Tibial artery (tissue), 4 donors: Measurements from ENCODE around the gene DHRS4L2.
"Not testable (repeated sequence)": the region's sequence is repeated elsewhere in the genome, so short reads cannot be mapped to it uniquely, and the experiment has no call there.

Source experiments
- DNase-seq, 2 donors: peaks; one replicate each; pipeline ENCODE4 v3.0.0-alpha.2; 2019
- H3K27ac ChIP-seq, 2 donors: fragments of 200-600 bp; sonication (generic) in 1 of 2; 1 replicate in 1 of 2; 2 replicates in 1 of 2; pipeline ENCODE4 v1.5.1; 2018 to 2019; ENCODE audit warnings: mild to moderate bottlenecking in 1 of 2
- H3K27me3 ChIP-seq, 2 donors: fragments of 200-600 bp; sonication (generic) in 1 of 2; one replicate each; pipeline versions ENCODE4 v1.5.1 to v1.6.0; 2016 to 2019
- H3K36me3 ChIP-seq, 3 donors: fragments of 200-600 bp; sonication (generic) in 2 of 3; one replicate each; pipeline ENCODE4 v1.5.1; 2016 to 2019; ENCODE audit warnings: mild to moderate bottlenecking in 2 of 3
- H3K4me1 ChIP-seq, 4 donors: fragments of 200-600 bp; sonication (generic) in 2 of 4; 1 replicate in 3 of 4; 2 replicates in 1 of 4; pipeline ENCODE4 v1.5.1; 2016 to 2019
- H3K4me3 ChIP-seq, 2 donors: fragments of 200-600 bp; sonication (generic) in 1 of 2; 1 replicate in 1 of 2; 2 replicates in 1 of 2; pipeline ENCODE4 v1.5.1; 2018 to 2019; ENCODE audit warnings: mild to moderate bottlenecking in 2 of 2
- H3K9me3 ChIP-seq, 3 donors: fragments of 200-600 bp; sonication (generic) in 1 of 3; one replicate each; pipeline ENCODE4 v1.5.1; 2016 to 2019
- CTCF ChIP-seq, 2 experiments: fragments of 200-600 bp in 1 of 2; fragments of 450-650 bp in 1 of 2; IDR thresholded peaks; one replicate each; pipeline ENCODE4 v1.5.1; 2017 to 2019; ENCODE audit warnings: antibody characterized with exemption in 2 of 2, mild to moderate bottlenecking in 1 of 2, moderate library complexity in 1 of 2
- intact Hi-C: fragments of 100-400 bp; cut with DNase I; formaldehyde crosslinking; loops from one replicate; pipeline ENCODE4 v1.15.0; 2023; ENCODE audit warnings: low total_unique reads

Gene DHRS4L2

GRCh38 chr14:23990961-23991360, 2.2 kb downstream of the DHRS4L2 start:
- H3K4me3 ChIP-seq, H3K27ac ChIP-seq, intact Hi-C loops, H3K36me3 ChIP-seq, H3K27me3 ChIP-seq, DNase-seq, H3K4me1 ChIP-seq, H3K9me3 ChIP-seq: not testable (repeated sequence)

- H3K4me1 ChIP-seq, H3K4me3 ChIP-seq, DNase-seq, H3K9me3 ChIP-seq, H3K36me3 ChIP-seq, H3K27ac ChIP-seq, H3K27me3 ChIP-seq, intact Hi-C loops: not testable (repeated sequence)
These were observed 4.3 kb downstream of the DHRS4L2 start for GRCh38 chr14:23993042-23993441.

GRCh38 chr14:23996009-23996408, 7.3 kb downstream of the DHRS4L2 start:
- DNase-seq, H3K9me3 ChIP-seq, intact Hi-C loops: not testable (repeated sequence)

GRCh38 chr14:23996825-23997224, 8.1 kb downstream of the DHRS4L2 start:
- H3K4me3 ChIP-seq, DNase-seq, intact Hi-C loops, H3K36me3 ChIP-seq, H3K27ac ChIP-seq, H3K27me3 ChIP-seq, H3K9me3 ChIP-seq, H3K4me1 ChIP-seq: not testable (repeated sequence)

More at GRCh38 chr14:23996009-23996408, 7.3 kb downstream of the DHRS4L2 start:
- H3K4me3 ChIP-seq, H3K4me1 ChIP-seq, H3K27ac ChIP-seq, H3K27me3 ChIP-seq, H3K36me3 ChIP-seq: not testable (repeated sequence)

GRCh38 chr14:23999640-24000039, 10.9 kb downstream of the DHRS4L2 start:
- H3K36me3 ChIP-seq, H3K27ac ChIP-seq, DNase-seq, H3K4me1 ChIP-seq, H3K4me3 ChIP-seq, intact Hi-C loops, H3K27me3 ChIP-seq, H3K9me3 ChIP-seq: not testable (repeated sequence)

GRCh38 chr14:24001078-24001477, 12.3 kb downstream of the DHRS4L2 start:
- H3K27me3 ChIP-seq, H3K27ac ChIP-seq, H3K36me3 ChIP-seq, H3K9me3 ChIP-seq, intact Hi-C loops, H3K4me3 ChIP-seq, DNase-seq, H3K4me1 ChIP-seq: not testable (repeated sequence)

- intact Hi-C loops, H3K9me3 ChIP-seq, DNase-seq, H3K4me3 ChIP-seq, H3K27me3 ChIP-seq, H3K27ac ChIP-seq, H3K4me1 ChIP-seq, H3K36me3 ChIP-seq: not testable (repeated sequence)
These were observed 12.9 kb downstream of the DHRS4L2 start for GRCh38 chr14:24001679-24002078.

- Histone ChIP-seq H3K4me3 (peak overlapping the region; percentile 46 to 50), H3K27ac (peak overlapping the region in 1 of 2 donors; percentile 68)
- H3K36me3 ChIP-seq, H3K27me3 ChIP-seq, intact Hi-C loops, H3K9me3 ChIP-seq, H3K4me1 ChIP-seq, DNase-seq: not testable (repeated sequence)
These were observed 17.7 kb downstream of the DHRS4L2 start for GRCh38 chr14:24006471-24006816.

- DNase-seq: peak in 1 of 2 donors; percentile 80
- H3K27me3 ChIP-seq, H3K36me3 ChIP-seq, H3K4me1 ChIP-seq, intact Hi-C loops, H3K9me3 ChIP-seq: not testable (repeated sequence)
- Histone ChIP-seq H3K4me3 (peak overlapping the region; percentile 46 to 50), H3K27ac (peak overlapping the region in 1 of 2 donors; percentile 68)
These were observed 18.3 kb downstream of the DHRS4L2 start for GRCh38 chr14:24006817-24007652.

GRCh38 chr14:24011051-24011450, 22.3 kb downstream of the DHRS4L2 start:
- no peak overlapping the region for H3K4me3 ChIP-seq
- intact Hi-C loops: loop anchor here (5.0 kb wide), 1 partner anchor 96 kb away; no protein-coding TSS in a partner anchor

GRCh38 chr14:24012726-24013273, 24.1 kb downstream of the DHRS4L2 start:
- not testable (repeated sequence) for H3K4me3 ChIP-seq, H3K27me3 ChIP-seq, DNase-seq, H3K9me3 ChIP-seq, H3K36me3 ChIP-seq
- intact Hi-C loops: loop anchor here (5.0 kb wide), 1 partner anchor 95 kb away; no protein-coding TSS in a partner anchor
- Histone ChIP-seq H3K4me1 (peaks cover 0 to 21% (median 11%) of the 10 kb centered on the region in 4 donors), H3K27ac (peak overlapping the region; percentile 48 to 57)

More at GRCh38 chr14:24011051-24011450, 22.3 kb downstream of the DHRS4L2 start:
- Histone ChIP-seq H3K27me3 (no peaks in the 10 kb centered on the region), H3K9me3 (no peaks in the 10 kb centered on the region), H3K4me1 (peaks cover 0 to 22% (median 11%) of the 10 kb centered on the region in 4 donors), H3K36me3 (no peaks in the 10 kb centered on the region), H3K27ac (no peak overlapping the region)
- no peak for DNase-seq
- no peak for TF ChIP-seq CTCF (IDR thresholded peaks at IDR 0.05)
